ENCODE measurements around the gene C12orf60. TPM values are rescaled to one million over a fixed set of nuclear protein-coding genes. Genes with fewer than 3 reads are reported as not detected.

C12orf60 gene
- total RNA-seq, 2 donors from 2014 or later = 2.5 to 3.3 TPM

DNA sequence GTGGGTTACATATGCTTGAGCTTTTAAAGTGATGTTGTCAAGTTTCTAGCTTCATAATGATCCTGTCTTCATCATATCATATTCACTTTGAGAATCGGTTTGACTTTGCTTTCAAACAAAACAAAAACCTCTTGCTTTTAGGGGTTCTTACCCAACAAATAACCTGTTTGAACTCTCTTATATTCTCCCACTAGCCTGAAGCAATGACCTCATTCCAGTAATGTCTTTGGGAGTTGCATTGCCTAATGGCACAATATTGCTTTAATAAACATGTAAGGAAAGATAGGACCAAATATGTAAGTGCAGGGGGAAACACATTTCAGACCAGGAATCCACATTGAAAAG is 27.9 kb upstream of the C12orf60 start:
- H3K27ac Mint-ChIP-seq = no peak overlapping the region
- TF ChIP-seq, protein P1, sequence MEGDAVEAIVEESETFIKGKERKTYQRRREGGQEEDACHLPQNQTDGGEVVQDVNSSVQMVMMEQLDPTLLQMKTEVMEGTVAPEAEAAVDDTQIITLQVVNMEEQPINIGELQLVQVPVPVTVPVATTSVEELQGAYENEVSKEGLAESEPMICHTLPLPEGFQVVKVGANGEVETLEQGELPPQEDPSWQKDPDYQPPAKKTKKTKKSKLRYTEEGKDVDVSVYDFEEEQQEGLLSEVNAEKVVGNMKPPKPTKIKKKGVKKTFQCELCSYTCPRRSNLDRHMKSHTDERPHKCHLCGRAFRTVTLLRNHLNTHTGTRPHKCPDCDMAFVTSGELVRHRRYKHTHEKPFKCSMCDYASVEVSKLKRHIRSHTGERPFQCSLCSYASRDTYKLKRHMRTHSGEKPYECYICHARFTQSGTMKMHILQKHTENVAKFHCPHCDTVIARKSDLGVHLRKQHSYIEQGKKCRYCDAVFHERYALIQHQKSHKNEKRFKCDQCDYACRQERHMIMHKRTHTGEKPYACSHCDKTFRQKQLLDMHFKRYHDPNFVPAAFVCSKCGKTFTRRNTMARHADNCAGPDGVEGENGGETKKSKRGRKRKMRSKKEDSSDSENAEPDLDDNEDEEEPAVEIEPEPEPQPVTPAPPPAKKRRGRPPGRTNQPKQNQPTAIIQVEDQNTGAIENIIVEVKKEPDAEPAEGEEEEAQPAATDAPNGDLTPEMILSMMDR (conservative IDR thresholded peaks at IDR 0.05) = no peak
- DNase-seq = no peak
- no peaks in the 10 kb centered on the region for H3K4me1 ChIP-seq (ENCODE audit: control insufficient read depth, insufficient read depth, low read length)
- H3K27me3 Mint-ChIP-seq (ENCODE audit: insufficient read depth) = no peaks in the 10 kb centered on the region
- H3K4me3 ChIP-seq (ENCODE audit: low read length) = peak overlapping the region; percentile 85
- peaks cover 38% of the 10 kb centered on the region for H3K4me1 Mint-ChIP-seq
- peak overlapping the region; percentile 93 for H3K4me3 Mint-ChIP-seq
- H3K36me3 Mint-ChIP-seq (ENCODE audit: low read depth) = no peaks in the 10 kb centered on the region
- no peaks in the 10 kb centered on the region for H3K9me3 Mint-ChIP-seq
- H3K27ac ChIP-seq (ENCODE audit: low read depth, low read length) = no peak overlapping the region
- H3K36me3 ChIP-seq (ENCODE audit: control insufficient read depth, insufficient read depth, low read length) = no peaks in the 10 kb centered on the region
- no peaks in the 10 kb centered on the region for H3K27me3 ChIP-seq (ENCODE audit: control insufficient read depth, insufficient read depth, low read length, poor library complexity, severe bottlenecking)
- H3K9me3 ChIP-seq (ENCODE audit: control insufficient read depth, low read length) = no peaks in the 10 kb centered on the region
- WGBS, 2 experiments (ENCODE audit: insufficient coverage in 1 of 2, insufficient read length in 1 of 2) = 57% methylated on average over 1 of the region's 1 CpG; no CpG with 5 or more reads in 1 of the 2 experiments
- H3K9ac ChIP-seq (ENCODE audit: extremely low read depth, low read length, poor library complexity, severe bottlenecking) = no peak overlapping the region

DNA sequence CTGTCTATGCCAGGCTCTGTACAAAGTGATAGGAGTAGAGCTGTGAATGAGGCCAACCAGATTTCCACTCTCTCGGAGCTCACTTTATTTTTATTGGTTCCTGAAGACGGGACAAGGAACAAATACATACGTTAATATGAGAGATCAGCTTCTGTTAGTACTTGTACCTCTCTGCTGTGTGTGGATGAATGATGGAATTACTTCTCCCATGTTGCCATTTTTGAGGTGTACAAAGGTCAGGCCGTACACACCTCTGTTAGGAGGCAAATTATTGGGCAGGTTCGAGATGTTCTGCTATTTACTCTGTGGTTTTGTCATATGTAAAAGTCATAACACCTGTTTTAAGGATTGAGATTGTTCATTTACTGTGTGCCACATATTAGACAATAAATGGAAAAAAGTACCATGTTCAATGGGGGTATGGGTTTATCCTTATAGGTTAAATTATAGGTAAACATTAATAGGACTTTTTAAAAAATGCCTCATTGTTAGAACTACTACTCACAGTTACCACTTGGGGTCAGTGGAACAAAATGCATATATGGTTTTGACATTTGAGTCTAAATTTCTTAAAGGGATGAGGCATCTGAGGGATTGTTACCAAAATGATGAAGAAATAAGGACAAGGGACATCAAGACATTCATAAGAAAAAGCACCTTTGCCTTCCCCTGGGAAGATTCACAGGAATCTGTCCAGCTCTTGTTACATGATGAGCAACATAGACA is 27.1 kb upstream of the C12orf60 start:
- Histone ChIP-seq H3K27ac (ENCODE audit: low read depth, low read length) (no peak overlapping the region), H3K9me3 (ENCODE audit: control insufficient read depth, low read length) (no peaks in the 10 kb centered on the region), H3K4me3 (ENCODE audit: low read length) (no peak overlapping the region), H3K4me1 (ENCODE audit: control insufficient read depth, insufficient read depth, low read length) (no peaks in the 10 kb centered on the region), H3K27me3 (ENCODE audit: control insufficient read depth, insufficient read depth, low read length, poor library complexity, severe bottlenecking) (no peaks in the 10 kb centered on the region), H3K9ac (ENCODE audit: extremely low read depth, low read length, poor library complexity, severe bottlenecking) (no peak overlapping the region), H3K36me3 (ENCODE audit: control insufficient read depth, insufficient read depth, low read length) (no peaks in the 10 kb centered on the region)
- Mint-ChIP-seq H3K9me3 (no peaks in the 10 kb centered on the region), H3K36me3 (ENCODE audit: low read depth) (no peaks in the 10 kb centered on the region), H3K4me3 (peak overlapping the region; percentile 93), H3K4me1 (peaks cover 38% of the 10 kb centered on the region), H3K27me3 (ENCODE audit: insufficient read depth) (no peaks in the 10 kb centered on the region), H3K27ac (no peak overlapping the region)
- TF ChIP-seq, protein P1 (conservative IDR thresholded peaks at IDR 0.05) = peak; percentile 58
- 93 to 96% methylated on average over 5 of the region's 5 CpGs for WGBS, 2 experiments (ENCODE audit: insufficient coverage in 1 of 2, insufficient read length in 1 of 2)
- DNase-seq = no peak

DNA sequence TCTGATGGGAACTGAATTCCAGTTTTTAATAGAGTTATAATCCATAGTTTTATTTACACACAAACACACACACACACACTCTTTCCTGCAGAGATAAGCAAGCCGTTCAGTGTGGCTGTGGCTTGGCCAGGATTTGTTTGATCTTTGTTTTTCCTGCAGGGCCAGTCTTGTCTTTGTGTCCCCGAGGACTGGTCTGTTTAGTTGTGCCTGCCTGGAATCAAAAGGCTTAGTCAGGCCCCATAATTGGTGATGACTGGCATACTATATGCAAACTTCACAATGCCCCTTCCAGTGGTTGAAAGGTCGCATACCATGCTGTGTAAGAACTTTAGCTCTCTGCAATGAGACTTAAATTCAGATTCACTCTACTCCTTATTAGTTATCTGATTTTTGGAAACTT is 26.2 kb upstream of the C12orf60 start:
- no peaks in the 10 kb centered on the region for H3K36me3 ChIP-seq (ENCODE audit: control insufficient read depth, insufficient read depth, low read length)
- no peaks in the 10 kb centered on the region for H3K27me3 ChIP-seq (ENCODE audit: control insufficient read depth, insufficient read depth, low read length, poor library complexity, severe bottlenecking)
- no peak overlapping the region for H3K9ac ChIP-seq (ENCODE audit: extremely low read depth, low read length, poor library complexity, severe bottlenecking)
- H3K4me3 ChIP-seq (ENCODE audit: low read length) = no peak overlapping the region
- Mint-ChIP-seq H3K4me1 (peaks cover 30% of the 10 kb centered on the region), H3K27me3 (ENCODE audit: insufficient read depth) (no peaks in the 10 kb centered on the region), H3K27ac (no peak overlapping the region), H3K4me3 (no peak overlapping the region), H3K36me3 (ENCODE audit: low read depth) (no peaks in the 10 kb centered on the region), H3K9me3 (no peaks in the 10 kb centered on the region)
- TF ChIP-seq, protein P1 (conservative IDR thresholded peaks at IDR 0.05) = no peak
- 38 to 88% methylated on average over 3 of the region's 3 CpGs for WGBS, 2 experiments (ENCODE audit: insufficient coverage in 1 of 2, insufficient read length in 1 of 2)
- H3K4me1 ChIP-seq (ENCODE audit: control insufficient read depth, insufficient read depth, low read length) = no peaks in the 10 kb centered on the region
- H3K27ac ChIP-seq (ENCODE audit: low read depth, low read length) = no peak overlapping the region
- DNase-seq = peak; percentile 51
- no peaks in the 10 kb centered on the region for H3K9me3 ChIP-seq (ENCODE audit: control insufficient read depth, low read length)
